Measurements from ENCODE around the gene LAMTOR4.
A peak's percentile ranks its signal among the peaks of the same experiment; 100 is the strongest.
"Not testable (repeated sequence)": the region's sequence is repeated elsewhere in the genome, so short reads cannot be mapped to it uniquely, and the experiment has no call there.

LAMTOR4 gene

DNA sequence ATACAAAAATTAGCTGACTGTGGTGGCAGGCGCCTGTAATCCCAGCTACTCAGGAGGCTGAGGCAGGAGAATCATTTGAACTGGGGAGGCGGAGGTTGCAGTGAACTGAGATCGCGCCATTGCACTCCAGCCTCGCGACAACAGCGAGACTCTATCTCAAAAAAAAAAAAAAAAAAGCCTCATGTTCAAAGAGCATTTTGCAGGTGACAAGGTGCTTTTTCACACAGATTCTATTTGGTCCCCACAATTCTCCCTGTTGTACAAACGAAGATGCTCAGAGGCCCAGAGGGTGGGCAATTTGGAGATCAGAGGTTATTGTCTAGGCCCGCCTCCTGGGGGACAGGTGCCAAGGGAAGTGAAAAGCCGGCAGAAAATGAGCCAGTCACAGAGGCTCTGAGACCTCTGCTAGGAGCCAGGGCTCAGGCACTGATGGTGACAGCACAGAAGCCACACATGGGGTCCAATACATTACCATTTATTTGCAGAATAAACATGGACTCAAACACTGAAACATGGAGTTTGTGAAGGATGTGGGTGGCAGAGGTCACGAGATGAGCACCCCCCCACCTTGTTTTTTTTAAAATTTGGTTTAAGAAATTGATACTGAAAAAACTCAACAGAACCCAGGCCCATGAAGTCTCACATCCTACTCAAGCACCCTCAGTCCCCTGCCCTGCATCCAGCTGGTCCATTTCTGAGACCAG lies 20.6 kb downstream of the LAMTOR4 start:
- FAIRE-seq (peak; percentile 4), DNase-seq (ENCODE audit: insufficient read length, low spot score) (no peak)

DNA sequence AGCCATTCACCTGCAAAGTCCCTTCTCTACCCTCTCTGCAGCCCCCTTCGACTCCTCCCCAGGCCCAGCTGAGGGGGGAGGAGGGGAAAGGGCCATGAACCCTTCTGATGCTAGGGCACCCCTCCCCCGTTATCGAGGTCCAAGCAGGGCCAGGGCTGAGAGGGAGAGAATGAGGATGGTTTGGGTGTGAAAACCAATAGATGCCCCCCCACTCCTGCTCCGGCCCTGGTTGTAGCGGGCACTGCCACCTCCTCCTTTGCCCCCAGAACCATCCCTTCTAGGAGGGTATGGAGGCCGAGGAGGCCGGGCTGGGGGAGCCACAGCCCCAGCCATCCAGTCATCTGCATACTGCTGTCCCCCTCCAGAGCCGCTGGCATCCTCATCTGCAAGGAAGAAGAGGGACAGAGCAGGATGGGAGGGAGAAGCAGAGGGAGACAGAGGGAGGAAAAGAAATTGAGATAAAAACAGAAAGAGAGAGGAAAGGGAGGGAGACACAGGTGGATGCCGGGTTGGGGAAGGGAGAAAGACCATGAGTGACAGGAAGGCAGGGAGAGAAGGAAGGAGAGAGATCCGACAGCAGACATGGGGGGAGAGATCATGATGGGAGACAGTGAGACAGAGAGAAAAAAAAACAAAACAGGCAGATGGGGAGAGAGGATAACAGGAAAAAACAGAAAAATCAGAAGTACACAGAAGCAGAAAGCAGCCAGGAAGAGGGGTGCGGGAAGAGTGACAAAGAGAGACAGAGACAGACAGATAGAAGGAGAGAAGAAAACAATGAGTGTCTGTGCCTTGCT lies 21.6 kb downstream of the LAMTOR4 start:
- no peak for DNase-seq (ENCODE audit: insufficient read length, low spot score)
- no peak for FAIRE-seq

DNA sequence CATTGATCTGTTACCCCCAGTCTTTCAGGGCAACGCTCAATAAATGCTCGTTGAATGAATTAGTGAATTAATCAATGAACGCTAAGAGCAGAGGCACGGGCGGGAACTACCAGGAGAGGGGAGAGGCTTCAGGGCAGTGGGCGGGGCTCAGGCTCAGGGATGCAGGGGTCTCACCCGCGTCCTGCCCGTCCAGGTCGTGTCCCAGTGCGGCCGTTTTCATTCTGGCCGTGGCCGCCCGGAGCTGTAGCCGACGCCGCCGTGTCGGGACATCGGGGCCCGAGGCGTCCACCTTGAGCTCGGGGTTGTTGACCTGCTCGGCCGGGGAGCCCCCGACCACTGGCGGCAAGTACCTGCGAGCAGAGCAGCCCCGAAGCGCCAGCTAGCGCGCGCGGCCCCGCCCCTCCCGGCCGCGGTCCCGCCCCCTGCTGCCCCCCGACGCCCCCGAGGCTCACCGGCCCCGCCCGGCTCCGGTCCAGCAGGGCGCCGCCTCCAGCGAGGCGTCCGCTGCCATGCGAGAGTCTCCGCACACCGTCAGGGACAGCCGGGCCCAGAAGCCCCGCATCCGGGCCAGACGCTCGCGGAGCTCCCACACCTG lies 22.5 kb downstream of the LAMTOR4 start:
- no peak for FAIRE-seq
- DNase-seq (ENCODE audit: insufficient read length, low spot score) = no peak

DNA sequence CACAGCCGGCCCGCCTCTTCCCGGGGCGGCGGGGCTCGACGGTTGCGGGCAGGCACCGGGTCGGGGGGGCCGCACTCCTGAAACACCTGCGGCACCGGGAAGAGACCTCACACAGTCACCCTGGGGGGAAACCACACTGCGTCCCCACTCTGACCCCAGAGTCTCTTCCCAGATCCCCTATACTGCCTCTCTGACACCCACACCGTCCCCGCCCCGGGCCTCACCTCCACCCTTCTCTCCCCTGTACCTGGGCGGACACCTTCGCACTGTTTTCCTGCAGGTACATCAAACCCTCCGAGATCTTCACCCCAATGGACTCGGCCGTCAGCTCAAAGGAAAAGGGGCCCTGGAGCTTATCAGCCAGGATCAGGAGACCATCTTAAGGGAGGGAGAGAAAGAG lies 23.1 kb downstream of the LAMTOR4 start:
- FAIRE-seq (no peak), DNase-seq (ENCODE audit: insufficient read length, low spot score) (no peak)

DNA sequence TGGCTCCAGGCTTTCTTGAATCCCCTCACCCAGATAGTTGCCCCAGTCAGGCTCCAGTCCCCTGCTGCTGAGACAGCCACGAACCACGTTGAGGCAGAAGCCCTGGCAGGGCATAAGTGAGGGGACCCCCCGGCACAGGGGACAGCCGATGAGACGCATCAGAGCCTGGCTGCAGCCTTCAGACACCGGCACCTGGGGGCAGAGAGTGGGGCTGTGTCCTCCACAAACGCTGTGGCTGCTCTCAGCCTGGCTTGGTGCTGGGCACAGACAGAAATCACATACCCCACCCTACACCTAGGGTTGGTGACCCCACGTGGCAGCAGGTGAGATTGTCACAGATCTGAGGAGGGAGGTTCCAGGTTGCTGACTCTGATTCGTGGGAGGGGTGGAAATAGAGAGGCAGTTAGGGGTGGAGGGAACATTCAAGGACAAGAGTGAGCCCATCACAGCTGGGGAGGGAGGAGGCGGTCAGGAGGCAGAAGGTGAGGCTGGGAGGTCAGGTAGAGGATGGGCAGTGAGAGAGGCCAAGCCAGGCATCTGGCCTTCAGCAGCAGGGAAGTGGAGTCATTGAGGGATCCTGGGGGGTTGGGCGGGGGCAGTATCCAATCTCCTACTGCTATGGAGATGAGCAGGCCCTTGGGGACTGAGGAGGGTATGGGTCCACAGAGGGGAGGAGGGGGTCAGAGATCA lies 25.2 kb downstream of the LAMTOR4 start:
- FAIRE-seq (no peak), DNase-seq (ENCODE audit: insufficient read length, low spot score) (no peak)

DNA sequence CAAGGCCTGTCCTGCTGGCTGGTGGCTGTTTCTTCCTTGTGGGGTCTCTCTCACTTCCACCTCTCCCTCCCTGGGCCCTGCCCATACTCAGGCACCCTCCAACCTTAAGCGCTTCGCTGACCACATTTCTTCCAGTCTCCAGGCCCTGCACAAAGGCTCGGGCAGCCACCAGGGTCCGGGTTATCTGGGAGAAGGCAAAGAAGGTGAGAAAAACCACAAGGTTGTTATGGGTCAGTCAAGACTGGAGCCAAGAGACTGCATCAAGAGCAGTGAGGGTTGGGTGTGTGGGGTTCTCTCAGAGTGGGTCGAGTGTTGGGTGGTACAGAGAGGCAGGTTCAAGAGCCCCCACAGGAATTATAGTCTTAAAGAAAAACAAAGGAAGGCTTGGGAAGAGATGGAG lies 25.9 kb downstream of the LAMTOR4 start:
- FAIRE-seq = no peak
- no peak for DNase-seq (ENCODE audit: insufficient read length, low spot score)

DNA sequence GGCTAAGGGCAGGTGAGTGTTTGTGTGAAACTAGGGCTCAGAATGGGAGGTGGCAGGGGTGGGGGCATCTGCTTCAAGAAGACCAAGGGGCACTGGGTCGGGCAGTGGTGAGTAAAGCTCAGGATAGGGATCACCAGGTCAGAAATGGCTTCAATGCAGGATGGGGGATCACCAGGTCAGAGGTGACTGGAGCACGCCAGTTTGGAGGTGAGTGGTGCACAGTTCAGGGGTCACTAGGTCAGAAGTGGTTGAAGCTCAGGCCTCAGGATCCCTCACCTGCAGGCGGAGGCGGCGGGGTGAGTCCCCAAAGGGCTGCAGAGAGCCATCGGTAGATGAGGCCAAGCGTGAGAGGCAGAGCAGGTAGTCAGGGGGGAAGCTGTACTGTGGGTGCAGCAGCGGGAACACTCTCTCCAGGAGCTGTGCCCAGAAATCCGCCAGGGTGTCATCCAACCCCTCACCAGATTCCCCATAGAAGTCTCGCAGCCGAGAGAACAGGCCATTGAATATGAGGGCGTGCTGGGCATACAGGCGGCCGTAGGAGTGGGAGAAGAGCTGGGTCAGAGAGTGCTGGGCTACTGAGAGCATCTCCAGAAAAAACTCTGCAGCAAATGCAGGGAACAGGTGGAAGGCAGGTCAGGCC lies 26.7 kb downstream of the LAMTOR4 start:
- no peak for FAIRE-seq
- DNase-seq (ENCODE audit: insufficient read length, low spot score) = no peak

DNA sequence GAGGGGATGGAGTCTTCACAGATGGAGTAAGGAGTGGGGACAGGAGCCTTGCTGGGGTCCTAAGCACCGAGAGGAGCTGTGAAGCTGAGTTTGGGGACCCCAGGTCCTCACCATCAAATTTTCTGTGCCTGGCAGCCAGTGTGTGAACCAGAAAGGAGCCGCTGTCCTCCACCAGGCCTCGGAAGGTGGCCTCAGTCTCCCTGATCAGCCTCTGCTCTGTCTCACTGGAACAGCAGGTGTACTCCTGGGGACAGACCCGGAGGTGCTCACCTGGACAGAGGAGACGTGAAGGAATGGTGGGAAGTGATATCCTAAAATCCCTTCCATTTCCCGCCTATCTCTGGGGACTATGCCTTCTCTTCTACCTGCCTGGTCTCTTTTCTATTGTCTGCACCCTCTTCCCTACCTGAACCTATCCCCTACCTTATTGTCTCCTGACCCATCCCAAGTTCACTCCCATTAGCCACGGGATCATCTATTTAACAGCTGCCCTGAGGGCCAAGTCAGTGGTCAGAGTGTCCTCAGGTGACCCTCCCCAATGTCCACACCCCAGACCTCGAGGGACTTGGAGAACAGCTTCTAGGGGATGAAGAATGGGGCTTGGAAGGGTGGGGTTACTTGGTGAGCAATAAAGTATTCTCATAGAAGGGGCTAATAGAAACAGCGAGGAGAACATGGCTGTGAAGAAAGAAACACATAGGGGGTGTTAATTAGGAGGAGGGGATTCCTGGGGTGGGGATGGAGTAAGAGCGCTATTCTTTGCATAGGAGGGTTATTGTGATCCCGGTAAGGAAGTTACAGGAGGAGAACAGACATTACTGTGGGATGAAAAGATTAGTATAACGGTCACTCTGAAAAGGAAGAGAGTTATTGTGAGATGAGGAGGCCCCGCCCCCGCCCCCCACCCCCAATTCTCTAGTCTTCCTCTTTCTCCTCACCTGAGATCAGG lies 27.7 kb downstream of the LAMTOR4 start:
- DNase-seq (ENCODE audit: insufficient read length, low spot score) (no peak), FAIRE-seq (no peak)

DNA sequence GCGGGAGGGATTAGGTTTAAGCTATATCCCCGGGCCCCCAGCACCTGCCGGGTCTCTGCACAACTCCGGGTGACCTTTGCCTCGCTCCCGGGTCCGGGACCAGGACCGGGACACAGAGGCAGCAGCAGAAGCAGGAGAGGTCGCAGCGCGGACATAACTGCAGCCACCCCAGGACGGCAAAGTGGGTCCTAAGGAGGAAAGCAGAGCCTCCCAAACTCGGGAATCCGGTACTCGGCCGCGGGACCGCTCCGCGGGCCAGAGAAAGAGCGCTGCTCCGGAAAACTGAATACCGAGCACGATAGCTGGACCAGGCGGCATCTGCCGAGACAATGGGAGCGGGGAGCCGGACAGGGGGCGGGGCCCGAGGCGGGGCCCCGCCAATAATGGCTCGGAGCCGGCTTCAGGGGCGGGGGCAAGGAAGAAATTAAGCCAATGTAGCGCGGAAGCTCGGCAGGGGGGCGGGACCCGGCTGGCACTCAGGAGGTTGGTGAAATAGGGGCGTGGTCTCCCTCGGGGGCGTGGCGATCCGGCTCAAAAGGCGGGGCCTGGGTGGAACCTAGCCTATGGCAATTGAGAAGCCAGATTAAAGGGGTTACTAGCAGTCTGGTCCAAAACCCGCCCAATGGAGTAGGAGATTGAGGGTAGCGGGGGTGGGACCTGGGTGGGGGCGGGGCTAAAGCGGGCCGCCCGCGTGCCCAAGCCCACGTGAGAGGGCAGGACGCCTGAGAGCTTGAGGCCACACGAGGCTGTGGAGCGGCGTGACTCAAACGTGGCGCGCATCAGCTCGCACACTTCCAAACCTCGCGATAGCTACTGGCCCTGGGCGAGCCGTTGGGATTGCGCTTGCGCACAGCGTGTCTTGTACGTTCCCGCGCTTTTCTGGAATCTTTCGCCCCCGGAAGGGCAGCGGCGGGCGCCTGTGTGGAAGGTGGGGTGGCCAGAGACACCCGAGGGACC lies 28.6 kb downstream of the LAMTOR4 start, which contains the start of the genes GPC2 and STAG3:
TSS of gene GPC2 (minus strand) at position 337 of the 957 bp plus-strand sequence. CDS start at position 155, 182 bp downstream.
TSS of gene STAG3 (plus strand) at position 874 of the 957 bp plus-strand sequence. CDS start 2,639 bp downstream, outside the sequence.
- DNase-seq (ENCODE audit: insufficient read length, low spot score) = peak; percentile 94
- FAIRE-seq = peak; percentile 90

DNA sequence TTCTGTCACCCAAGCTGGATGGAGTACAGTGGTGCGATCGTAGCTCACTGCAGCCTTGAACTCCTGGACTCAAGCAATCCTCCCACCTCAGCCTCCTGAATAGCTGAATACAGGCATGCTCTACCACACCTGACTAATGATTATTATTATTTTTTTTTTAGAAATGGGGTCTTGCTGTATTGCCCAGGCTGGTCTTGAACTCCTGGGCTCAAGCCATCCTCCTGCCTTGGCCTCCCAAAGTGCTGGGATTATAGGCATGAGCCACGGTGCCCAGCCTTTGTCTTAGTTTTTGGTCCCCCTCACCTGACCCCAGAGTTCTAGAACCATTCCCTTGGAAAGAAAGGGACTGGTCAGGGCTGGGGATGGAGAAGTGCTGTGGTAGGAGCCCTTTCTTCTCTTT lies 31.4 kb downstream of the LAMTOR4 start:
- not testable (repeated sequence) for DNase-seq (ENCODE audit: insufficient read length, low spot score); FAIRE-seq

DNA sequence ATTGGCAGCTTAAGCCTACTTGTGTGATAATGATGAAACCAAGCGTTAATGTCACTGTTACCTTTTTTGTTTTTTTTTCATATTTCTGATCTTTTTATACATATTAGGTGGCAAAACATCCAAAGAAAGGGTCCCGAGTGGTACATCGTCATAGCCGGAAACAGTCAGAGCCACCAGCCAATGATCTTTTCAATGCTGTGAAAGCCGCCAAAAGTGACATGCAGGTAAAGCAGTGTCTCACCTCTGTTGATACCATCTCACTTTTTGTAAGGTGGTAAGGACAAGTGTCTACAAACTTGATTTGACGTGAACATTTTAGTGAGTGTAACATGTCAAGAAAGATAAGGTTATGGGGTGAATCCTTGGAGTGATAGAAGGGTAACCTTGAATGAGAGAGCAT lies 33.9 kb downstream of the LAMTOR4 start:
- FAIRE-seq; DNase-seq (ENCODE audit: insufficient read length, low spot score): not testable (repeated sequence)

DNA sequence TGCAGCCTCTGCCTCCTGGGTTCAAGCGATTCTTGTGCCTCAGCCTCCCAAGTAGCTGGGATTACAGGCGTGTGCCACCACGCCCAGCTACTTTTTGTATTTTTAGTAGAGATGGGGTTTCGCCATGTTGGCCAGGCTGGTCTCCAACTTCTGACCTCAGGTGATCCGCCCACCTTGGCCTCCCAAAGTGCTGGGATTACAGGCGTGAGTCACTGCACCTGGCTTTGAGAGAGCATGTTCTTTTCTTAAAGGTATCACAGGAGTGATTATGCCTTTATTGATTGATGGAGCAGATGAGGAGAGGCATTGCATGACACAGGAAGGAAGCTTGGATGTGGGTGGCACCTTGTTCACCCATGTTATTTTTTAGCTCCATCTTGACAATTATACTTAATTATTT lies 34.4 kb downstream of the LAMTOR4 start:
- FAIRE-seq; DNase-seq (ENCODE audit: insufficient read length, low spot score): not testable (repeated sequence)

DNA sequence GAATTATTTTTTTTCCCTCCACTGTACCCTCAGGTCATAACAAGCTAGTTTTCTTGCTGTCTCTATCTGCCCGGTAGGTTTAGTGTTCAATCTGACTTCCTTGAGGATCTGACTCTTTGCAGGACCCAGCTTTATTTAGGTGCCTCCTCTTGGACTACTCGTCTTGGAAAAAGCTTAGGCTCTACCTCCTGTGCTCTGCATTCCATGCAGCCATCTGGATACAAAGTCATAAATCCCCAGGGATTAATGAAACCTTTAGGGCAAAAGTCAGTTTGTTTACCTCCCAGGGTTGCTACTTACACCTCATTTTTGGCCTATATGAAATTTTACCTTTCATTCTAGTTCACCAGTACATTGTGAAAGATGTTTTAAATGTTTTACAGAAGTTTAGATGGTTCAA lies 37.0 kb downstream of the LAMTOR4 start:
- FAIRE-seq (no peak), DNase-seq (ENCODE audit: insufficient read length, low spot score) (no peak)

DNA sequence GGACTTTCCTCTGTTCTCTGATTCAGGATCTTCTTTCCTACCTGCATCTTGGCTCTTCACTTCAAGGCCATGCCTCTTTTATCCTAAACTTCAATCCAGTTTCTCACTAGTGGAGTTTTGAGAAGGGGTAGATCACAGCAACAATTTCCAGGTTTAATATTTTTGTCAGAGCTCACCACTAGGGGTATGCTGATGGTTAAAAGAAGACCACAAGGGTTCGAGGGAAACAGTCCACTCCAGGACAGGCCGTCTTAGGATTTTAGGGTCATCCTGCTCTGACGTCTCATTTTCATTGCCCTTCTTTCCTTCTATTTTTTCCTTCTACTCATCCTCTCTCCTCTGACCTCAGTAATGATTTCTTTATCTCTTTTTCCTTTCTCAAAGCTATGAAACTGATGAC lies 40.3 kb downstream of the LAMTOR4 start:
- DNase-seq (ENCODE audit: insufficient read length, low spot score) (no peak), FAIRE-seq (no peak)

DNA sequence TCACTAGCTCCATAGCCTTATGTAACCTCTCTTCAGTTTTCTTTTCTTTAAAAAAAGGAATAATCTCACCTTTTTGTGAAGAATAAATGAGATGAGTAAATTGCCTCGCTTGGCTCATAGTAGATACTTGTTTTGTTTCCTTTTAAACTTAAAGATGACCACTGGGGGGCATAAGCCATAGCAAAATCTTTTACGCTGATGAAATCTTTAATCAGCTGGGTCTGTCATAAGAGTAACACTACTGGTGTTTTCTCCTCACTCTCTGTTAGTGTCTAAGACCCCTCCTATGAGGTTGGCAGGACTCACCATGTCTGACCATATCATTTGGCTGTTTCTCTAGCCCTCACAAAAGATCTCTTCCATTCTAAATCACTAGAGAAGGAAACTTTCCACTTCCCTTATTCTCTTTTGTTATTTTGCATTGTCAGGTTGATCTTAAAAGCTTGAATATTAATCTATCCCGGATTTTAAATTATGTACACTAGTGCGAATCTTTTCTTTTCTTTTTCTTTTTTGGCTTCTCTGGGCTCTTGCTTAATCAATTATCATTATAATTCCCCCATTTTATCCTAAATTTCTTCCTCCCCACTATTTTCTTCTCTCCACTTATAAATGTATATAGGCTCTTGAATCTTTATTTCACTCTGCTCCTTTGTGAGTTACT lies 41.5 kb downstream of the LAMTOR4 start:
- FAIRE-seq (peak; percentile 93), DNase-seq (ENCODE audit: insufficient read length, low spot score) (no peak)

DNA sequence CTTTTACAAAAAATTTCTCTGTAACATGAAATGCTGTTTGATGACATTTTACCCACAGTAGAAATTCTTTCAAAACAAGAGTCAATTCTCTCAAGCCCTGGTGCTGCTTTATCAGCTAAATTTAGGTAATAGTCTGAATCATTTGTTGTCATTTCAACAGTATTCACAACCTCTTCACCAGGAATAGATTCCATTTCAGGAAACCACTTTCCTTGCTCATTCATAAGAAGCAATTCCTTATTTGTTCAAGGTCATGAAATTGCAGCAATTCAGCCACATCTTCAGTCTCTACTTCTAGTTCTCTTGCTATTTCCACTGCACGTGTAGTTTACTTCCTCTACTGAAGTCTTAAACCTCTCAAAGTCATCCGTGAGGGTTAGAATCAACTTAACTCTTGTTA lies 43.1 kb downstream of the LAMTOR4 start:
- peak; percentile 94 for FAIRE-seq
- no peak for DNase-seq (ENCODE audit: insufficient read length, low spot score)

DNA sequence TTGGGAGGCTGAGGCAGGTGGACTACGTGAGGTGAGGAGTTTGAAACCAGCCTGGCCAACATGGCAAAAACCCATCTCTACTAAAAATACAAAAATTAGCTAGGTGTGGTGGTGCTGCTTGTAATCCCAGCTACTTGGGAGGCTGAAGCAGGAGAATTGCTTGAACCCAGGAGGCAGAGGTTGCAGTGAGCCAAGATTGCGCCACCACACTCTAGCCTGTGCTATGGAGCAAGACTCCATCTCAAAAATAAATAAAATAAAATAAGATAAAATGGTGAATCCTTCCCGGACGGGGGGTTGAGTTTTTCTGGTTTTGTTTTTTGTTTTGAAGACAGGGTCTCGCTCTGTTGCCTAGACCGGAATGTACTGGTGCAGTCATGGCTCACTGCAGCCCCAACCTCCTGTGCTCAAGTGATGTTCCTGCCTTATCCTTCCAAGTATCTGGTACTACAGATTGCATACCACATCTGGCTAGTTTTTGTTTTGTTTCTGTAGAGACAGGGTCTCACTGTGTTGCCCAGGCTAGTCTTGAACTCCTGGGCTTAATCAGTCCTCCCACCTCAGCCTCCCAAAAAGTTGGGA lies 43.7 kb downstream of the LAMTOR4 start:
- not testable (repeated sequence) for DNase-seq (ENCODE audit: insufficient read length, low spot score); FAIRE-seq

All from GM19239 (cell line).